H9 (cell line): Measurements from ENCODE around the gene SFXN1. TPM values are rescaled to one million over a fixed set of nuclear protein-coding genes. Genes with fewer than 3 reads are reported as not detected.

Experiments
- DNase-seq: peaks from one replicate; pipeline ENCODE4 v3.0.0-alpha.2; 2017
- H2AFZ ChIP-seq: one replicate; pipeline ENCODE4 v1.6.1; 2013; ENCODE audit warnings: mild to moderate bottlenecking, low read length, control low read depth, moderate library complexity
- H2AK5ac ChIP-seq: 2 replicates; pipeline ENCODE4 v1.6.1; 2013; ENCODE audit warnings: low read length, control low read depth, mixed read lengths; ENCODE audit not compliant: insufficient read length
- H2BK120ac ChIP-seq: one replicate; pipeline ENCODE4 v1.6.1; 2013; ENCODE audit warnings: low read depth, mild to moderate bottlenecking, low read length, control low read depth, inconsistent platforms; ENCODE audit not compliant: poor library complexity, severe bottlenecking
- H2BK12ac ChIP-seq: 2 replicates; pipeline ENCODE4 v1.6.1; 2013; ENCODE audit warnings: low read length, control low read depth, mixed read lengths, low read depth; ENCODE audit not compliant: insufficient read length
- H2BK15ac ChIP-seq: 2 replicates; pipeline ENCODE4 v1.6.1; 2013; ENCODE audit warnings: low read depth, low read length, control low read depth
- H2BK20ac ChIP-seq: one replicate; pipeline ENCODE4 v1.6.1; 2013; ENCODE audit warnings: low read depth, mild to moderate bottlenecking, low read length, control low read depth, inconsistent platforms; ENCODE audit not compliant: poor library complexity, severe bottlenecking
- H2BK5ac ChIP-seq: 2 replicates; pipeline ENCODE4 v1.6.1; 2013; ENCODE audit warnings: low read length, control low read depth, mixed read lengths; ENCODE audit not compliant: insufficient read length
- H3K14ac ChIP-seq: 2 replicates; pipeline ENCODE4 v1.6.1; 2013; ENCODE audit warnings: low read length, control low read depth; ENCODE audit not compliant: insufficient read depth
- H3K18ac ChIP-seq: 2 replicates; pipeline ENCODE4 v1.6.1; 2013; ENCODE audit warnings: low read depth, mild to moderate bottlenecking, mixed read lengths, low read length, control low read depth; ENCODE audit not compliant: insufficient read length
- H3K23ac ChIP-seq: 2 replicates; pipeline ENCODE4 v1.6.1; 2013; ENCODE audit warnings: low read length, control low read depth, mixed read lengths, low read depth; ENCODE audit not compliant: insufficient read length
- H3K23me2 ChIP-seq: 2 replicates; pipeline ENCODE4 v1.6.1; 2013; ENCODE audit warnings: low read depth, mild to moderate bottlenecking, mixed read lengths, low read length, control low read depth; ENCODE audit not compliant: insufficient read length, poor library complexity, severe bottlenecking
- H3K27ac ChIP-seq: 2 replicates; pipeline ENCODE4 v1.5.1; 2013; ENCODE audit warnings: low read length, control low read depth, mixed read lengths, low read depth; ENCODE audit not compliant: insufficient read length
- H3K27me3 ChIP-seq: 2 replicates; pipeline ENCODE4 v1.6.1; 2013; ENCODE audit warnings: low read length, control low read depth, inconsistent platforms; ENCODE audit not compliant: insufficient read depth
- H3K4ac ChIP-seq: 2 replicates; pipeline ENCODE4 v1.6.1; 2013; ENCODE audit warnings: low read depth, mild to moderate bottlenecking, control low read depth, inconsistent platforms, low read length, moderate library complexity
- H3K4me1 ChIP-seq: 2 replicates; pipeline ENCODE4 v1.6.1; 2013; ENCODE audit warnings: low read length, control low read depth, inconsistent platforms; ENCODE audit not compliant: insufficient read depth
- H3K4me2 ChIP-seq: 2 replicates; pipeline ENCODE4 v1.6.1; 2013; ENCODE audit warnings: low read length, control low read depth, mixed read lengths; ENCODE audit not compliant: insufficient read length, insufficient read depth
- H3K56ac ChIP-seq: 2 replicates; pipeline ENCODE4 v1.6.1; 2013; ENCODE audit warnings: low read depth, mild to moderate bottlenecking, mixed read lengths, low read length, control low read depth; ENCODE audit not compliant: insufficient read length
- H3K79me1 ChIP-seq: 2 replicates; pipeline ENCODE4 v1.6.1; 2013; ENCODE audit warnings: low read depth, mild to moderate bottlenecking, moderate library complexity, low read length, control low read depth, inconsistent platforms; ENCODE audit not compliant: insufficient read depth, poor library complexity, severe bottlenecking
- H3K79me2 ChIP-seq: 2 replicates; pipeline ENCODE4 v1.6.1; 2013; ENCODE audit warnings: low read length, control low read depth, inconsistent platforms; ENCODE audit not compliant: insufficient read depth
- H3K9ac ChIP-seq: 2 replicates; pipeline ENCODE4 v1.6.1; 2013; ENCODE audit warnings: low read length, control low read depth, mixed read lengths; ENCODE audit not compliant: insufficient read length; ENCODE audit errors: extremely low read depth
- H3K9me3 ChIP-seq: one replicate; pipeline ENCODE4 v1.6.1; 2013; ENCODE audit warnings: low read depth, low read length, inconsistent platforms; ENCODE audit not compliant: control insufficient read depth
- H3T11ph ChIP-seq: one replicate; pipeline ENCODE4 v1.6.1; 2013; ENCODE audit warnings: mild to moderate bottlenecking, low read length, control low read depth, inconsistent platforms
- H4K20me1 ChIP-seq: one replicate; pipeline ENCODE4 v1.6.1; 2013; ENCODE audit not compliant: control insufficient read depth, insufficient read length, insufficient read depth
- H4K5ac ChIP-seq: 2 replicates; pipeline ENCODE4 v1.6.1; 2013; ENCODE audit warnings: low read depth, mild to moderate bottlenecking, mixed read lengths, low read length, control low read depth; ENCODE audit not compliant: insufficient read length
- H4K8ac ChIP-seq: replicated peaks from 2 replicates; pipeline ENCODE4 v1.6.1; 2013; ENCODE audit warnings: low read length, control low read depth, mixed read lengths, low read depth; ENCODE audit not compliant: insufficient read length
- H4K91ac ChIP-seq: 2 replicates; pipeline ENCODE4 v1.6.1; 2013; ENCODE audit warnings: low read depth, mild to moderate bottlenecking, moderate library complexity, mixed read lengths, low read length, control low read depth; ENCODE audit not compliant: insufficient read length
- H3K27ac Mint-ChIP-seq, 3 experiments: 2 replicates in 2 of 3; 3 replicates in 1 of 3; pipeline ENCODE4 v1.8.0; 2020 to 2021; ENCODE audit warnings: mixed read lengths in 3 of 3, mild to moderate bottlenecking in 1 of 3, moderate library complexity in 1 of 3
- H3K27me3 Mint-ChIP-seq: 2 replicates; pipeline ENCODE4 v1.8.0; 2021; ENCODE audit warnings: low read depth, mild to moderate bottlenecking, moderate library complexity, mixed read lengths
- H3K36me3 Mint-ChIP-seq, 3 experiments: 2 replicates in 2 of 3; 3 replicates in 1 of 3; pipeline ENCODE4 v1.8.0; 2020 to 2021; ENCODE audit warnings: low read depth in 3 of 3, mixed read lengths in 3 of 3; ENCODE audit not compliant: insufficient read depth in 1 of 3
- H3K4me1 Mint-ChIP-seq, 2 experiments: 2 replicates each; pipeline ENCODE4 v1.8.0; 2020; ENCODE audit warnings: mixed read lengths in 2 of 2
- H3K4me3 Mint-ChIP-seq, 2 experiments: 2 replicates in 1 of 2; 3 replicates in 1 of 2; pipeline ENCODE4 v1.8.0; 2020 to 2021; ENCODE audit warnings: mild to moderate bottlenecking in 2 of 2, mixed read lengths in 2 of 2, moderate library complexity in 1 of 2
- H3K9me3 Mint-ChIP-seq, 2 experiments: 2 replicates in 1 of 2; 3 replicates in 1 of 2; pipeline ENCODE4 v1.8.0; 2020; ENCODE audit warnings: mild to moderate bottlenecking in 2 of 2, mixed read lengths in 2 of 2, moderate library complexity in 1 of 2
- WGBS: extraction: QIAGEN DNeasy Blood & Tissue Kit; methylation state at CpG from one replicate; pipeline ENCODE4 v1.1.7; 2013; ENCODE audit warnings: missing lambda C conversion rate, low lambda C conversion rate, mixed read lengths; ENCODE audit not compliant: insufficient read length; ENCODE audit errors: extremely low coverage; 5-methylcytosine and 5-hydroxymethylcytosine counted together
- total RNA-seq: library from RNA; stranded (reverse); gene quantifications from 2 replicates; pipeline ENCODE4 v1.2.1, GENCODE V29; 2021
- TF ChIP-seq, protein P1 (sequence below): fragments of 200-600 bp; sonication (generic); conservative IDR thresholded peaks from 3 replicates; pipeline ENCODE4 v1.8.0; 2021; ENCODE audit warnings: antibody characterized with exemption, mild to moderate bottlenecking

Gene SFXN1
- total RNA-seq, 1 experiment from 2014 or later, result 99.2 TPM

DNA sequence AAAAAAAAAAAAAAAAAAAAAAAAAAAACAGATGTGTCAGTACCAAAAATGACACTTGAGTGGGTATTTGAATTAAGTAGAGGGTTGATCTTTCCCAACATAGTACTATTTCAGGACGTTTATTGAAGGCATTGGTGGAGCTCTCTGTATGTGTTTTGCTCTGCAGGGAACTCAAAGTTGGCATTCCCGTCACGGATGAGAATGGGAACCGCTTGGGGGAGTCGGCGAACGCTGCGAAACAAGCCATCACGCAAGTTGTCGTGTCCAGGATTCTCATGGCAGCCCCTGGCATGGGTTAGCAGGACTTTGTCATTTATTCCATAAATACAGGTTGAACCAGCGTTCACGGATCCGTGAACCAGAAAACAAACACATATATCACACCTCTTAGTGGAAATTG is 34.9 kb downstream of the SFXN1 start:
- TF ChIP-seq, protein P1, sequence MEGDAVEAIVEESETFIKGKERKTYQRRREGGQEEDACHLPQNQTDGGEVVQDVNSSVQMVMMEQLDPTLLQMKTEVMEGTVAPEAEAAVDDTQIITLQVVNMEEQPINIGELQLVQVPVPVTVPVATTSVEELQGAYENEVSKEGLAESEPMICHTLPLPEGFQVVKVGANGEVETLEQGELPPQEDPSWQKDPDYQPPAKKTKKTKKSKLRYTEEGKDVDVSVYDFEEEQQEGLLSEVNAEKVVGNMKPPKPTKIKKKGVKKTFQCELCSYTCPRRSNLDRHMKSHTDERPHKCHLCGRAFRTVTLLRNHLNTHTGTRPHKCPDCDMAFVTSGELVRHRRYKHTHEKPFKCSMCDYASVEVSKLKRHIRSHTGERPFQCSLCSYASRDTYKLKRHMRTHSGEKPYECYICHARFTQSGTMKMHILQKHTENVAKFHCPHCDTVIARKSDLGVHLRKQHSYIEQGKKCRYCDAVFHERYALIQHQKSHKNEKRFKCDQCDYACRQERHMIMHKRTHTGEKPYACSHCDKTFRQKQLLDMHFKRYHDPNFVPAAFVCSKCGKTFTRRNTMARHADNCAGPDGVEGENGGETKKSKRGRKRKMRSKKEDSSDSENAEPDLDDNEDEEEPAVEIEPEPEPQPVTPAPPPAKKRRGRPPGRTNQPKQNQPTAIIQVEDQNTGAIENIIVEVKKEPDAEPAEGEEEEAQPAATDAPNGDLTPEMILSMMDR, result no peak
- DNase-seq, result no peak
- Histone ChIP-seq H2BK12ac (no peak overlapping the region), H2BK15ac (no peak overlapping the region), H2BK120ac (no peak overlapping the region), H4K5ac (no peak overlapping the region), H3K23me2 (no peaks in the 10 kb centered on the region), H3K14ac (no peak overlapping the region), H3K27ac (no peak overlapping the region), H4K91ac (no peak overlapping the region), H3K56ac (no peak overlapping the region), H3K23ac (no peak overlapping the region), H3K79me2 (no peaks in the 10 kb centered on the region), H4K20me1 (no peaks in the 10 kb centered on the region), H3K18ac (no peak overlapping the region), H3K79me1 (no peaks in the 10 kb centered on the region), H2AFZ (no peak overlapping the region), H4K8ac (no peak overlapping the region), H2BK5ac (no peak overlapping the region), H2BK20ac (no peak overlapping the region), H2AK5ac (no peak overlapping the region), H3K27me3 (no peaks in the 10 kb centered on the region), H3K9ac (no peak overlapping the region), H3T11ph (no peak overlapping the region), H3K9me3 (no peaks in the 10 kb centered on the region), H3K4me1 (no peaks in the 10 kb centered on the region), H3K4me2 (no peak overlapping the region), H3K4ac (no peak overlapping the region)
- Mint-ChIP-seq H3K27ac (no peak overlapping the region), H3K36me3 (peaks cover 66 to 93% (median 90%) of the 10 kb centered on the region in 3 experiments), H3K4me3 (no peak overlapping the region), H3K9me3 (no peaks in the 10 kb centered on the region), H3K27me3 (peaks cover 1% of the 10 kb centered on the region; the same call in 1 of the 2 replicates), H3K4me1 (no peaks in the 10 kb centered on the region)
- no CpG with 5 or more reads among the region's 13 CpGs for WGBS
